ENCODE data around the gene CCDC91.

DNA sequence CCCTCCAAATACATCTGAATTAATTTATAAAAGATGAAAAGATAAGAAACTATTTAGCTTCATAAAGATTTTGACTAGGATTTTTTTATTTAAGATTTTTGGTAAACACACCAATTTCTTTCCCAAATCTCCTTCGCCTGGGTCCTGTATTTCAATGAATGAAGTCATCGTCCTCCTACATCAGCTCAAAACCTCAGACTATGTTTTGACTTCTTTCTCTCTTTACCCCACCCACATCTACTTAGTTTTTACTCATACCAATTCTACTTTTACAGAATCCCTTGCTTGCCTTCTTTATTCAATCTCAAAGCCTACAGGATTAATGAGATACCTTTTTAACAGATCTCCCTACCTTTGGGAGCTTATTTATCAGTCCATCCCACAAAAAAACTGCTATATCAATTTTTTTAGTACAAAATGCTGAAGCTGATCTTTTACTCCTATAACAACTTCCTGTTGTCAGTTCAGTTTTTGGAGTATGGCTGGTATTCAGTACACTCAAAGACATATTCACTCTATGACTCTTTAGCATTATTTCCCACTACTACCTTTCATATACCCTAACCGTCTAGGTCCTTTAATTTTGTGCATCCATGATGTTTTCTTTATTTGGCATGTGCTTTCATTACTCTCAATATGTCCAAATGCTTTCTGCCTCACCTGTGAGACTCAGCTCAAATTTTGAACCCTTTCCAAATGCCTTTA is 18.7 kb upstream of the CCDC91 start:
- TF ChIP-seq, protein P1, sequence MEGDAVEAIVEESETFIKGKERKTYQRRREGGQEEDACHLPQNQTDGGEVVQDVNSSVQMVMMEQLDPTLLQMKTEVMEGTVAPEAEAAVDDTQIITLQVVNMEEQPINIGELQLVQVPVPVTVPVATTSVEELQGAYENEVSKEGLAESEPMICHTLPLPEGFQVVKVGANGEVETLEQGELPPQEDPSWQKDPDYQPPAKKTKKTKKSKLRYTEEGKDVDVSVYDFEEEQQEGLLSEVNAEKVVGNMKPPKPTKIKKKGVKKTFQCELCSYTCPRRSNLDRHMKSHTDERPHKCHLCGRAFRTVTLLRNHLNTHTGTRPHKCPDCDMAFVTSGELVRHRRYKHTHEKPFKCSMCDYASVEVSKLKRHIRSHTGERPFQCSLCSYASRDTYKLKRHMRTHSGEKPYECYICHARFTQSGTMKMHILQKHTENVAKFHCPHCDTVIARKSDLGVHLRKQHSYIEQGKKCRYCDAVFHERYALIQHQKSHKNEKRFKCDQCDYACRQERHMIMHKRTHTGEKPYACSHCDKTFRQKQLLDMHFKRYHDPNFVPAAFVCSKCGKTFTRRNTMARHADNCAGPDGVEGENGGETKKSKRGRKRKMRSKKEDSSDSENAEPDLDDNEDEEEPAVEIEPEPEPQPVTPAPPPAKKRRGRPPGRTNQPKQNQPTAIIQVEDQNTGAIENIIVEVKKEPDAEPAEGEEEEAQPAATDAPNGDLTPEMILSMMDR (IDR thresholded peaks at IDR 0.05; ENCODE audit: insufficient read depth, low read length, poor library complexity, severe bottlenecking) = no peak
- TF ChIP-seq EZH2phosphoT487 (conservative IDR thresholded peaks at IDR 0.05; ENCODE audit: low read length) = no peak

Data from SU-DHL-6 (cell line).